ENCODE measurements around the gene SCRN2.

The SCRN2 gene

DNA sequence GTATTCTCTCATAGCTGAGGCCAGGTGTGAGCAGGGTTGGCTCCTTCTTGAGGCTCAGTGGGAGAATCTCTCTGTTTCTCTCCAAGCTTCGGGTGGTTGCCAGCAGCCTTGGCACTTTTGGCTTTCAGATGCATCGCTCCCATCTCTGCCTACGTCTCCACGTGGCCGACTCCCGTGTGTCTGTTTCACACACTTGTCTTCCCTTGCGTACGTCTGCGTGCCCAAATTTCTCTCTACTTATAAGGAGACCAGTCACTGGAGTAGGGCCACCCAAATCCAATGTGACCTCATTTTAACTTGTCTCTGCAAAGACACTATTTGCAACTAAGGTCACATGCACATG lies 34.2 kb downstream of the SCRN2 start:
- no peak for DNase-seq (ENCODE audit: low read depth in 1 of 2, low spot score in 1 of 2)

DNA sequence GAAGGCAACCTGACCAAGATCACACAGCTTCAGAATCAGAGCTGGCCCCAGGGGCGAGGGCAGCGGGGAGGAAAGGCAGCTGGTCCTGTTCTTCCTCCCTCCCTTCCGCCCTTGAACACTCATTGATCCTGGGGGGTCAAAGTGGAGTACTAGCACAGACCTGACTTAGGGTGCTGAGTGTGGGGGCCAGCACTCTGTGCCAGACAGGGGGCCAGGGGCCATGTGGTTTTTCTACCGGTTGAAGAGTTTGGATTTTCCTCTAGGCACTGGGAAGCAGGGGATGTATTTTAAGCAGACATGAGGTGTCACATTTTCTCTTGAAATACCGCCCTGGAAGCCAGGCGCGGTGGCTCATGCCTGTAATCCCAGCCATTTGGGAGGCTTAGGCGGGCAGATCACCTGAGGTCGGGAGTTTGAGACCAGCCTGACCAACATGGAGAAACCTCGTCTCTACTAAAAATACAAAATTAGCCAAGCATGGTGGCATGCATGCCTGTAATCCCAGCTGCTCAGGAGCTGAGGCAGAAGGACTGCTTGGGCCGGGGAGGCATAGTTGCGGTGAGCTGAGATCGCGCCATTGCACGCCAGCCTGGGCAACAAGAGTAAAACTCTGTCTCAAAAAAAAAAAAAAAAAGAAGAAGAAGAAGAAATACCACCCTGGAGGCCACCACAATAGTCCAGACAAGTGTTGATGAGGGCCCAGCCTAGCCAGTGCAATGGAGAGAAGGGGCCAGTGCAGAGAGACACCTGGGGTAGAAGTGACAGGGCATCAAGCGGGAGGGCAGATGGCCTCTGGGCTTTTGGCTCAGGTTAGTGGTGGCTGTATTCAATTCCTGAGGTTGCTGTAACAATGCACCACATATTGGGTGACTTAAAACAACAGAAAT lies 34.8 kb downstream of the SCRN2 start:
- DNase-seq (ENCODE audit: low read depth in 1 of 2, low spot score in 1 of 2) = no peak

DNA sequence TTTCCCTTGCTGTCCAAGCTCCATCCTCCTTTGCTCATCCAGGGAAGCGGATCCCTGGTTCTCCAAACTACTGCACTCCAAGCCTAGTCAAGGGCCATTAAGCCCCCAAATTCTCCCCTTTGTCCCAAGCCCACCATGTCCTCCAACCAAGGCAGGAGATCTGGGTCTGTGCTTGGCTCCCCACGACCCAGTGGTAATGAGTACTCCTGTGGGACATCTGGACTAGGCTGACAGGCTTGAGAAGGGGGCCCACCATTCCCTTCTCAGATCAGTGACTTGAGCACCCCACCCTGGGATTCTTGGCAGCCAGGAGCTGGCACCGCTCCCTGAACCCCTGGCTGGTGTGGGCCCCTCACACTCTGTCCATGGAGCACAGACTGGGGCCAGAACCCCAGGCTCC lies 36.6 kb downstream of the SCRN2 start:
- no peak for DNase-seq (ENCODE audit: low read depth in 1 of 2, low spot score in 1 of 2)

DNA sequence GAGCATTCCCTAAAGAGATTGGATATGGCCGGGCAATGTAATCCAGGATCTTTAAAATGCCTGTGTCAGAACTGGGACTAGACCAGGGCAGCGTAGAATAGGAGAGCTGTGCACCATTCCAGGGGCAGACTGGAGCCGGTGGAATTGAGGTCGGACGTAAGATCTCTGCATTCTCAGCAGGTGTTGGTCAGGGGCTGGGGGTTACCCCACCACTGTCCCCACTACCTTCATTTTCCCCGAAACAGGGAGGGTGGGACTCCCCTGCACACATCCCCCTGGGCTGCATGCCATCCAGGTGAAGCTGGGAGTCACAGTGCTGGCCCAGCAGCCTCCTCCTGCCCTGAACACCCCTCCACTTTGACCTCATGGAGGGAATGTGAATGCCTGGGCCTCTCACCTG lies 37.3 kb downstream of the SCRN2 start:
- DNase-seq (ENCODE audit: low read depth in 1 of 2, low spot score in 1 of 2) = no peak

DNA sequence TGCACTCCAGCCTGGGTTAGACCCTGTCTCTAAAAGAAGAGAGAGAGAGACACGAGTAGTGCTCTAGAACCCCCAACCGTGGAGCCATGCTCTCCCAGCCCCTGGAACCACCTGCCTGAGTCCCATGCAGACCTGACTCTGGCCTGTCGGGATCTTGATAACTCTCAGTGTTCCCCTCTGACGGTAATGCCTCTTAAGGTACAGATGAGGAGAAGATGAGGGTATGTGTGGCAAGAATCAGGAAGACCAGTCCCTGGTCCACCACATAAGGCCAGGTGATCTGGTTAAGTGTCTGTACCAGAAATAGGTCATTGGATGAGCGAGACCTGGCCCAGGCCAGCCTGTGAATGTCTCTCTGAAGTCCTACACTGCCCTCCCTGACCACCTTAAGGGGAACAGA lies 37.9 kb downstream of the SCRN2 start:
- DNase-seq (ENCODE audit: low read depth in 1 of 2, low spot score in 1 of 2) = no peak

DNA sequence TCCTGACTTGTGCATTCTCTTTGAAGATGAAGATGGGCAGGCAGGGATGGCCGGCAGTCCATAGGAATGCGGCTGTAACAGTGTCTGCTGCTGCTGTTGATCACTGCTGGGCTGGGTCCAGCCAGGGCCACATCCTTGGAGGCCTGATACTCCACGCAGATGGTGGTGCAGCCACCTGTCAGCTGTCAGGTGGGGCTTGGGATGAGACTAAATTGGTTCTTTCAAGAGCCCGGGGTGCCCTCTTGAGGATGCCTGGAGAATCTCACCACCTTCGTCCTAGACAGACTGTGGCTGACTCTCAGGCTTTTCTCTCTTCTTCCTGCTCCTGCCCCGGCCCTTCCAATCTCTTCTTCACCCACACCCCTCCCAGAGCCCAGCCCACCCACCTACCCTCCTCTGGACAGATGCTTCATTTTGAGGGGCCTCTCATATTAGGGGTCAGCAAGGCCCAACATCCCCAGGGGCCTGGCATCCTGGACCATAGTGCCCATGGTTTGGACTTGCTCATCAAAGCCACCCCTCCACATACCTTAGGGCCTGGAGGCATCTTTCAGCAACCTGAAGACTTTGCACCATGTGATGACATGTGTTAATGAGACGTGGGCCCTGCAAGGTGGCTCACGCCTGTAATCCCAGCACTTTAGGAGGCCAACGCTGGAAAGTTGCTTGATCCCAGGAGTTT lies 38.6 kb downstream of the SCRN2 start:
- DNase-seq (ENCODE audit: low read depth in 1 of 2, low spot score in 1 of 2) = peak; percentile 31 to 53

DNA sequence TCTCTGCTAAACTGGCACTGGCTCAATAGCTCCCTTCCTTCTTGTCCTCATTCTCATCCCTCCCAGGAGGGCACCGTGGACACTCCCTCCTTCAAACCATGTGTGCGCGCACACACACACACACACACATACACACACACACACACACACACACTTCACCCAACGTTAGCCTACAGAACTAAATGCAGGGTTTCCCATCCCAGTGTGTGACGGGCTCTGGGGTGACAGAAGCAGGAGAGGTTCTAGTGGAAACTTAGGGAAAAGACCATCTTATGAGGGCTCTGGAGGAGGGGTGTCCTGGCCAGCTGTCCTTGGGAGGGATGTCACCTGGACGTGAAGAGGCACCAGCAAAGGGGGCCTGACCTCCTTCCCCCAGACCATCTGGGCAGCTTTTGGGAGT lies 39.2 kb downstream of the SCRN2 start:
- no peak for DNase-seq (ENCODE audit: low read depth in 1 of 2, low spot score in 1 of 2)

DNA sequence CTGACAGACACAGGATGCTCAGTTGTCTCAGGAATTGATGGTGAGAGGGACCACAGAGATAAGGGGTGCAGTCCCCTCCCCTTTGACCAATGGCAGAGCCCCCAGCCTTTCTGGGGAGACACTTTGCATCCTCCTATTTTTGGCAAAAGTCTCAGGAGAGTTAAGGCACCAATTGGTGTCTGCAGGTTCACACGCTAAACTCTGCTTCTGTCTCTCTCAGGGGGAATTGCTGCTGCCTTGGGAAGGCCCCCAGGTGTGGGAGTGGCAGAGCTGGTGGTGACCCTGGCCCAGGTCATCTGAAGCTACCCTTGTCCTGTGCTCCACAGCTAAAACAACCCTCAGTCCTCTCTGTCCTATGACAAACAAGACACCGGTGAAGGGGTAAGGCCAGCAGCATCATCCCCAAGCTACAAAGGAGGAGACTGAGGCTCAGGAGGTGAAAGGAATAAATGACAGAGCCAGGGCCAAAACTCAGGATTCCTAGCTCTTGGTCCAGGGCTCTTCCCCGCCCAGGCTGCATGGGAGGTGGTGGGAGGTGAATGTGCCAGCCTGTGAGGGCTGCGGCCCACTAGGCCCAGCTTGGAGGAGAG lies 39.8 kb downstream of the SCRN2 start:
- no peak for DNase-seq (ENCODE audit: low read depth in 1 of 2, low spot score in 1 of 2)

DNA sequence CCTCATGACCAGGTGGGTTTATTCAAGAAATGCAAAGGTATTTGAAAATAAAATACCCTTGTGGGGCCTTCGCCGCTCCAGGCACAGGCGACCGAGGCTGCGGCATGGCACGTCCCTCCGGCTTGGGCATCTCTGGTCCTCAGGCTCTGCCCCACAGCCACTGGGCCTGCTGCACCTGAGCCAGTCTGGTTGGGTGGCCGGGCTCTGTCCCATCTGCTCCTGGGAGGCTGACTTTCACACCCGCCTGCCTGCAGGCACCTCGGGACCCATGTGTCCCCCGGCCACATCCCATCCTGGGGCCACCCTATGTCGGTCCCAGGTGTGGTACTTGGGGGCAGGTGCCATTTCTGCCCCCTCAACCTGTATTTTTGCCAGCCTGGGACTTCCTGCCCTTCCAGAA lies 40.4 kb downstream of the SCRN2 start:
- no peak for DNase-seq (ENCODE audit: low read depth in 1 of 2, low spot score in 1 of 2)

DNA sequence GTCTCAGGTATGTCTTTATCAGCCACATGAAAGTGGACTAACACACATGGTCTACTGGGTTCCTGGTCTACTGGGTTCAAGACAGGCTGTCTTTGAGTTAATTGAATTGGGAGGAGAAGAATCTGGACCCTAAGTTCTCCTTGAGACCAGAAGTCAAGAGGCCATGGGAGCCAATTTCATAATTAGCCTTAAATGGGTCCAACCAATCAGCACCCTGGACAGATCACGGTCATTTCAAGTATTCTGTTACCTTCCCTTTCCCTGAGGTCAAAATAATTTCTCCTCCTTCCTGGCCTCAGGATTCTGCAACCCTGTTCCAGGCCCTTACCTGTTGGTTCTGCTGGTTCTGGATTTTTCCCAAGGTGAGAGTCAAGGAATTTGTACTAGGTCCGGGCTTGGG lies 43.3 kb downstream of the SCRN2 start:
- no peak for DNase-seq (ENCODE audit: low read depth in 1 of 2, low spot score in 1 of 2)

DNA sequence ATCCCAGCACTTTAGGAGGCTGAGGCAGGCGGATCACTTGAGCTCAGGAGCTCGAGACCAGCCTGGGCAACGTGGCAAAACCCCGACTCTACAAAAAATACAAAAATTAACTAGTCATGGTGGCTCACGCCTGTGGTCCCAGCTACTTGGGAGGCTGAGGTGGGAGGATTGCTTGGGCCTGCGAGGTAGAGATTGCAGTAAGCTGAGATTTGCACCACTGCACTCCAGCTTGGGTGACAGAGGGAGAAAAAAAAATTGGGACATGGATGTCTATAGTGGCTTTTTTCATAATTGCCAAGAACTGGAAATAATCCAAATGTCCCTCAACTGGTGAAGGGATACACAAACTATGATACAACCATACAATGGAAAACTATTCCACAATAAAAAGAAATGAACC lies 48.1 kb downstream of the SCRN2 start:
- DNase-seq (ENCODE audit: low read depth in 1 of 2, low spot score in 1 of 2) = no peak

DNA sequence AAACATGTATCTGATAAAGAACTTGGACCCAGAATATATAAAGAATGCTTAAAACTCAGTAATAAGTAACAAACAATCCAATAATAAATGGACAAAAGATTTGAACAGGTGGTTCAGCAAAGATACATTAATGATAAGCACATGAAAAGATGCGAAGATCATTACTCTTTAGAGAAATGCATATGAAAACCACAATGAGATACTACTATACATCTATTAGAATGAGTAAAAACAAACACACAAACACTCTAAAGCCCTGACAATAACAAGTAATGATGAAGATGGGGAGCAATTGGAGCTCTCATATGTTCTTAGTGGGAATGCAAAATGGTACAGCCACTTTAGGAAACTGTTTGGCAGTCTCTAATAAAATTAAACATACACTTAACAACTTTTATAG lies 48.6 kb downstream of the SCRN2 start:
- no peak for DNase-seq (ENCODE audit: low read depth in 1 of 2, low spot score in 1 of 2)

DNA sequence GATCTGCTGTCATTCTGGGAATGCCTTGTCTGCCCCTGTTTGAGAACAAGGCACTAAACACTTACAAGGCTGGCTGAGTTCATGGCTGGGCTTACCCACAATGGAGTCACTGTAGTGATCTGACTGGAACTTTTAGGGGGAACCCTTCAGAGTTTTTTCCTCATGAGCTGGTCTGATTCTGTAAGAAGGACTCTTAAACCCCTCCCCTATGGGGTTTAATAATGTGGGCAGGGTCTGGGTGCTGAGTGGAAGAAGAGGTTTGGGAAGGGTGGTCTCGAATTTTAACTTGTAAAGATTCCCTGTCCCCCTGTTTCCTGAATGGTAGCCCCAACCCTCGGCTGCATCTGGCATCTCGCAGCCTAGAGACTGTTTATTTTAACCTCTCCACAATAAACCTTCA lies 50.0 kb downstream of the SCRN2 start:
- DNase-seq (ENCODE audit: low read depth in 1 of 2, low spot score in 1 of 2) = no peak

DNA sequence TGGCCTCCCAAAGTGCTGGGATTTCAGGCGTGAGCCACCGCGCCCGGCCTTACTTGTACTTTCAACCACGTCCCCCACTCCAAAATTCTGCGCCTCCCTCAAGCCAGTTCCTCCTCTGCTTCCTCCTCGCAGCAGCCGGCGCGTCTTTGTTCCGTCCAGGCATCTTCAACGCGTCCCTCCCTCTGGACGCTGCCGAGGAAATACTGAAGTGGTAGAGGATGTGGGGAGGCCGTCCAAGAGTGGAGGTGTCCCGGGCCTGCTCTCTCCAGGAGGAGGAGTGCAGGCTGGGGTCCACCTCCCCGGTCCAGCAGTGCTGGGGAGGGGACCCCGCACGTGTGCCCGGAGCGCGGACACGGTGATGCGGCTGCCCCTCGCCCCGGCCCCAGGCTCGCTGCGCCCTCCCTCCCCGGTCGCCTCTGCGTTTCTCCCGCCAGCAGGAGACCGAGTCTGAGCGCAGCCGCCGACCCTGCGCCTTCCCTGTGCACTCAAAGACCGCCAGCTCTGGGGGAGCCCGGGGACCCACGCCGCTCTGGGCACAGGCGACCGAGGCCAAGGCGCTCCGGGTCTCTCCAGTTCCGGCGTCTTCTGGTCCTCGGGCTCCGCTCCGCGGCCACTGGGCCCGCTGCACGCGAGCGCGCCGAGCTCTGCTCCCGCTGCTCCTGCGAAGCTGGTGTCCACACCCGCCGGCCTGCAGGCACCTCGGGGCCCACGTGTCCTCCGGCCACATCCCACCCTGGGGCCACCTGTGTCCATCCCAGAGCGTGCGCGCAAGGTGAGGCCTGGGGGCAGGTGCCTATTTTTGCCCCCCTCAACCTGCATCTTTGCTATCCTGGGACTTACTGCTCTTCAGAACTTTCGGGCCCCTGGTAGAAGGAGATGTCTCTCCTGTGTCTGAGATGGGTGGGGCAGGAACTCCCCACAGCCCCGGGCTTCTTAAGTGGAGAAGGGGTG lies 51.2 kb downstream of the SCRN2 start:
- peak; percentile 21 to 25 for DNase-seq (ENCODE audit: low read depth in 1 of 2, low spot score in 1 of 2)

All from activated CD4-positive, alpha-beta T cell treated with anti-CD3 and anti-CD28 coated beads, Interleukin-2, amount 50 U/mL, for 24 hours (primary cell).